ENCODE measurements around the gene ZNF473.

ZNF473 gene

DNA sequence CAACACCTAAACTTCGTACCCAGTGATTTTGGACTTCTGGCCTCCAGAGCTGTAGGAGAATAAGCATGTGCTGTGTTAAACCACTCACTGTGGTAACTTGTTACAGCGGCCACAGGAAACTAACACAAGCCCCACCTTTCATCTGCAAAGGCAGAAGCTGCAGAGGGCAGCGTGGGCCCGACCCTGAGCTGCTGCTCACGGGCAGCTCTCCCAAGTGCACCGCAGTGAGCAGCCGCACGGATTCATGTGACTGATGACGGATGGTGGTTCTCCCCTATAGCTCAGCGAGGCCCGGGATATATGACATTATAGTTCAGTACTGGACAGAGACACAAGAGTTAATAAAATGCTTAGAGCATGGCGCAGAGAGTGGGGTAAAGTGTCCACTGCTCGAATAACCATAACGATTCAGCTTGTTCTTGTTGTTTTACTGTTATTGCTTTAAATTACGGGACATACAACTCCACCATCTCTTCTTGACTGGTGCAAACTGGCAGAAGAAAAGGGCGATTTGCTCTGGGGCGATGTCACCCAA lies 22.5 kb upstream of the ZNF473 start:
- DNase-seq (ENCODE audit: low read depth in 2 of 2) = no peak

DNA sequence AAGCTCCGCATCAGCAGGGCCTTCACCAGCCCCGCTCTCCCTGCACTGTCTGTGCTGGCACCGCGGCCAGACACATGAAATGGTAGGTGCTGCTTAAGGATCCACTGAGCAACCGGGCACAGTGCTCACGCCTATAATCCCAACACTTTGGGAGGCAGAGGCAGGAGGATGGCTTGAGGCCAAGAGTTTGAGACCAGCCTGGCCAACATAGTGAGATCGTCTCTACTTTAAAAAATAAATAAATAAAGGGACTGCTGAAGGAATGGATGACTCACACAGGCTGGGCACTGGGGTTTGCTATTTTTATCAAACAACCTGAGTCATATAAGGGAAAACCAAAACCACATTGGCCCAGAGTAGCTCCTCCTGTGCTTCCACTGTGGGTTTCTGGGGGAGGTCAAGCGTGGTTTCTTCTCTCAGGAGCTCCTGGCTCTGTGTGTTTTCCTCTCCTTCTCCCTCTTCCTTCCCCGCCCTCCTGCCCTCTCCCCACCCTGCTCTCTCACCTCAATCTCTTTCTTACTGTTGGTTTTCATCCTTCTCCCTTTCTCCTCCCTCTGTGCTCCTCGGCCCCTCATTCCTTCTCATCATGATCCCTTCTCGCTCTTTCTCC lies 21.9 kb upstream of the ZNF473 start:
- DNase-seq (ENCODE audit: low read depth in 2 of 2) = peak; percentile 88 to 89

DNA sequence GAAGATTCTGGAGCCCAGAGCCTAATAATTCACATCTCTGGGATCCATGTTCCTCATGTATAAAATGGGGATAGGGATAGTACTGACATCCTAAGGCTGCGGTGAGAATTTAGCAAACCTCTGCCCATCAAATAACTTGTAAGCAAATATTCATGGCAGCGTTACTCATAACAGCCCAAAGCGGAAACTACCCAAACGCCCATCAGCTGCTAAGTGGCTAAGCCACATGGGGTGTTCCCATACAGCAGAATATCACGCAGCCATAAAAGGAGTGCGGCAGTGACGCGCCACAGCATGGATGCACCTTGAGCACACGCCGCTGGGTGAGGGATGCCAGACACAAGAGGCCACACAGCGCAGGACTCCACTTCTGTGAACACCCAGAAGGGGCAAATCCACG lies 20.4 kb upstream of the ZNF473 start:
- no peak for DNase-seq (ENCODE audit: low read depth in 2 of 2)

DNA sequence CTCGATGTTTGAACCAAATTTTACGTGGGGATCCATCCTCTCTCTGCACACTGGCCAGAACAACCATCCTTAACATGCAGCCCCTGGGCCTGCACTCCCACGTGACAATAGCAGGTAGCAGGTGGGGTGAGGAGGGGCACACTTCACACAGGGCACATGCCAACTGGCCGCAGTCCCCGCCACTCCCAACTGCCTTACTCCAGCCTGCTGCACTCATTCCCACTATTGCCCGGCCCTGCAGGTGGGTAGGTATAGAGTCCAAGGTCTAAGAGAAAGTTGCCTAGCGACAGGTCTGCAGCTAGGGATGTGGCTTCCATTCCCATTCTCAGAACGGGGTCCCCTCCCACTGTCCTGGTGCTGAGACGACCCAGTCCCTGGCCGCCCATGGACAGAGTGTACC lies 18.6 kb upstream of the ZNF473 start:
- DNase-seq (ENCODE audit: low read depth in 2 of 2) = no peak

DNA sequence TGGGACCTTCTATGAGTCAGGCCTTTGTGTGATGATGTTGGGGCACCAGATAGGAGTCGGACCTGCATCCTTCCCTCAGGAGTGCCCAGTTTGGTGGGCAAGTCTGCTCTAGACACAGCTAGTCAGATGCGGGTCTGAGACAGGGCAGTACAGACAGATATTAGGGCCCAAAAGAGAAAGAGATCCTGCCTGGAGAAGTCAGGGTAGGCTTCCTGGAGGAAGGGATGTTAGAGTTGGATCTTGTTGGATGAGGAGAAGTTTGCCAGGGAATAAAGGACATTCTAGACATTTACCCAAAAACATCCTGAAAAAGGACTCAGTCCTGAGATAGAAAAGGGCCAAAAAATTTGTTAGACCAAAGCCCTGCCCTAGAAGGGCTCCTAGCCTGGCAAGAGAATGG lies 17.9 kb upstream of the ZNF473 start:
- no peak for DNase-seq (ENCODE audit: low read depth in 2 of 2)

DNA sequence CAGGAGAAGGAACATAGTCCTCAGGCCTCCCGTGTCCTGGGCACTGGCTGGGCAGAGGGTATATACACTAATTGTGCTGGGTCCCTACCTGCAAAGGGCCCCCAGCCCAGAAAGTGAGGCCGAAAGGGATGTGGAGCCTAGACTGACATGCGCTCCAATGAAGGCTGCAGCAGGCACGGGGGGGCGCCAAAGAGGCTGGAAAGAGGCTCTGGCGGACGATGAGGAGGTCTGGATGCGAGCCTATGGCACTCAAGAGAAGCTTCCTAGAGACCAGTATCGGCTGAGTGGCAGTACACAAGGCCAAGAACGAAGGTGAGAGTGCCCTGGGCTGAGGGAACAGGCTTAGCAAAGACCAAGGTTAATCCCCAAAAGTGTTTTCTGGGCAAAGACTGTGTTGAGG lies 17.3 kb upstream of the ZNF473 start:
- DNase-seq (ENCODE audit: low read depth in 2 of 2) = no peak

DNA sequence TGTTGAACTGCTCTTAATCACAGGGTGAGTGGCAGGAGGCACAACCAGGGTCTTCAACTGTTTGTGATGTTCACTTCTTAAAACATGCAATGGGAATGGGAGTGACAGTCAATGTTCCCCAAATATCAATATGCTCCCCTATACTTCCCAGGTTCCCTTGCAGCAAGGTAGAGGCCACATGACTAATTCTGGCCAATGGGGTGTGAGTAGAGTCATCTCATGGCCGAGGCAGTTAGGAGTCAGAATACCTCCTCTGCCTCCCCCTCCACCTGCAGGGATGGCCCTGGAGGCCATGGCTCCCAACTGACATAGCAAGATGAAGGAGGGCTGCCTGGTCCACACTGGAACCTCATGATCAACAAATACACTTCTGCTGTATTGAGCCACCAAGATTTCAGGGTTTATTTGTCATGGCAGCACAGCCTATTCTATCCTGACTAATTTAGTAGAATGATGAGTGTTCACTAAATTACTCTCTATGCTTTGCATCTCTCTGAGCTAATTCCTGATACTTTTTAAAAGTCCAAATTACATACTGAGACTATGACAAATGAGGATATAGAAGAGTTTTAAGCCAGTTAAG lies 9.5 kb upstream of the ZNF473 start:
- no peak for DNase-seq (ENCODE audit: low read depth in 2 of 2)

DNA sequence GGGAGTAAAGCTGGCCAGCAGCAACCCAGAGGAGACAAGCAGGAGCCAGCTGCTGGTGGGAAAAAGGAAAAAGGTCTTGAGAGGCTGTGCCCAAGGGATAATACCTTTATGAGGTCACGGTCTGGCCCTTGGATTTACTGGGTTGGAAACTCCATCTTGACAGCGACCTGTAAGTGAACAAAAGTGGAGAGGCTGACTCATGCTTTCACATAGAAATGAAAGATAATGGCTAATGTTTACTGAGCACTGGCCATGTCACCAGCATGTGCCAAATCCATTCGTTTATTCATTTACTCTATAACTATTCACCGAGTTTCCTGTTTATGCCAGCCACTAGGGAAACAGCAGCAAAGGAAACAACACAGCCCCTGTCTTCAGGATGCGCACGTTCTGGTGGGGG lies 5.3 kb upstream of the ZNF473 start:
- DNase-seq (ENCODE audit: low read depth in 2 of 2) = no peak

DNA sequence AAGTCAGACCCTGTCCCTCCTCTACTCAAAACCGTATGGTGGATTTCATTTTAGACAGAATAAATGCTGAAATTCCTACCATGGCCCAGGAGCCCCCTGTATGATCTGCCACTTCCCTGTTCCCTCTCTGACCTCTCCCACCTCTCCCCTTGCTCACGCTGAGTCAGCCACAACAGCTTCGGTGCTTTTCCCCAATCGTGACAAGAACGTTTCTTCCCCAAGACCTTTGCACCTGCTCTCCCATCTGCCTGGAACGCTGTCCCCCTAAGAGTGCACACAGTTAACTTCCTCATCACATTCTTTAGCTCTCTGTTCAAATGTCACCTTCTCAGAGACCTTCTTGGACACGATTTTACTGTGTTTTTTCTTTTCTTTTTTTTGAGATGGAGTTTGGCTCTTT lies 3.0 kb upstream of the ZNF473 start:
- DNase-seq (ENCODE audit: low read depth in 2 of 2) = no peak

DNA sequence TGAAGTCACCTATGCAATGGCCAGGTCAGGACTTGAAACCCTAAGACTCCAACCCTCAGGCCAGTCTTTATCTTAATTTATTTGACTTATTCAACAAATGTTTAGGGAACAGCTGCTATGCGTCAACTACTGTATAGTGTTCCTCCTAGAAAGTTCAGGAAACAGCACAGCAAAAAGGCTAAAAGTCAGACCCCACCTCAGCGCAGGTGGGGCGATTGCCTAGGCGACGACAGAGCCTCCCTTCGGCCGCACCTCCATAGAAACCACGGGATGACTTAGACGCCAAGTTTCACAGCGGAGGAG lies 1.1 kb upstream of the ZNF473 start:
- DNase-seq (ENCODE audit: low read depth in 2 of 2) = no peak

DNA sequence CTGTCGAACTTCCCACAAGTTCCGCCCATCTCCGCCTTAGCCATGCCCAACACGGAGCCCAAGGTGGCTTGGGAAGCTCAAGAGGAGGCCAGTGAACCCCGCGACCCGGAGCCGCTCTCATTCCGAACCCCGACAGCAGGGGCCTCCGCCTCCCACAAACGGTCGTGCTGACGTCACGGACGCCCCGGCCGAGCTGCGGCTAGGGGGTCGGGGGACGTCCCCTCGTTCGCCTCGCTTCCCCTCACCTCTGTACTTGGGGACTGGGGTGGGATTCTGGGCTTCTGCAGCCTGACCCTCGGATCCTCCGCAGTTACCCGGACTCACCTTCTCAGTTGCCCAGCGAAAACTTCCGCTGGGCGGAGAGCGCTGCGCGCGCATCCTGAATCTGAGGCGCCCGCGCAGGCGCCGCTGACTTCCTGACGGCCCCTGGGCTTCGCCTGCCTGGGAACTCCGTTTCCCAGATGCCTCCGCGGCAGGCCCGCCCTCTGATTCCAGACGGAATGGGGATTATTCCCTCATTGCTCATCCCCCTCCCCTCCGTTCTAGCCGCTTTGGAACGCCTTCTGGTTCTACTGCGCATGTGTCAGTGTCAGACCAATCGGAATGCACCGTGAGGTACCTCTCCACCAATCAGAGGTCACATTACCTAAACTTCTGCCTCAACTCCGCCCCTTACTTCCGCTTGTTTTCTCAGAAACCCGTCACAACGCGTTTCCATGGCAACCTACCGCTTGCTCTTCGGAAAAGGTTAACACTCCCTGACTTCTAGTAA lies 597 bp upstream of the ZNF473 start, which contains the start of gene VRK3:
VRK3 (minus strand) TSS at position 351 of the 772 bp plus-strand sequence. CDS start 9,210 bp downstream, outside the sequence.
- DNase-seq (ENCODE audit: low read depth in 2 of 2) = peak; percentile 100

DNA sequence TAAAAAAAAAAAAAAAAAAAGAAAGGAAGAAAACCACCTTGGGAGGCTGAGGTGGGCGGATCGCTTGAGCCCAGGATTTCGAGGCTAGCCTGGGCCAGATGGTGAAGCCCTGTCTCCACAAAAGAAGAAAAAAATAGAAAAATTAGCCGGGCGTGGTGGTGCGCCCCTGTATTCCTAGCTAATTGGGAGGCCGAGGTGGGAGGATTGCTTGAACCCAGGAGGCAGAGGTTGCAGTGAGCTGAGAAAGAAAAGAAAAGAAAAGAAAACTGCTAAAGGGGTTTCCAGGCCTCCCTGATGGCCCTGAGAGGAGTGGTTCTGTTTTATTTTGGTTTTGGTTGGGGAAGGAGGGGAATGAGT lies 723 bp downstream of the ZNF473 start:
- DNase-seq (ENCODE audit: low read depth in 2 of 2) = no peak

DNA sequence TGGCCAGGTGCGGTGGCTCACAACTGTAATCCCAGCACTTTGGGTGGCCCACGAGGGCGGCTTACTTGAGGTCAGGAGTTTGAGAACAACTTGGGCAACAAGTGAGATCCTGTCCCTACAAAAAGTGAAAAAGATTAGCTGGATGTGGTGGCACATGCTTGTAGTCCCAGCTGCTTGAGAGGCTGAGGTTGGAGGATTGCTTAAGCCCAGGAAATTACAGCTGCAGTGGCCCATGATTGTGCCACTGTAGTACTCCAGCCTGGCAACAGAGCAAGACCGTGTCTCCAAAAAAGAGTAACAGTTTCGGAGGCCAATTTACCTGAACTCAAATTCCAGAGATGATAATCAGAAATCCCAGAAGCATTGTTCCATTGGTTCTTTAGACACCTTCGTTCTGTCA lies 4.4 kb downstream of the ZNF473 start:
- DNase-seq (ENCODE audit: low read depth in 2 of 2) = no peak

DNA sequence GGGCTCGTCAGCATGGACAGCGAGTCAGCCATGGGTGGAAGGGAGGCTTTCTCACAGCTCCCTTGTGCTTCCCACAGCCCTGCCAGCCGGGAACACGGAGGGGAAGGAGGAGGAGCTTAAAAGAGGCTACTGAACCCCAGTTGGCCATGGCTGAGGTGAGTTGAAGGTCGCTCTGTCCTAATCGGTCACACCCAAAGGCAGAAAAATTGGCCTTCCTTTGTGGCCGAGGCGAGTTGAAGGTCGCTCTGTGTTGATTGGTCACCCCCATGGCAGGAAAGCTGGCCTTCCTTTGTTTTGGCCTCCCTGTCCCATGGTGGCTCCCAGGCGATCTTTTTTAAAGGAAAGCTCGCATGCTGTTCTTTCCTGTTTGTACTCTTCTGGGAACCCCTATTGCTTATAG lies 5.1 kb downstream of the ZNF473 start:
- no peak for DNase-seq (ENCODE audit: low read depth in 2 of 2)

DNA sequence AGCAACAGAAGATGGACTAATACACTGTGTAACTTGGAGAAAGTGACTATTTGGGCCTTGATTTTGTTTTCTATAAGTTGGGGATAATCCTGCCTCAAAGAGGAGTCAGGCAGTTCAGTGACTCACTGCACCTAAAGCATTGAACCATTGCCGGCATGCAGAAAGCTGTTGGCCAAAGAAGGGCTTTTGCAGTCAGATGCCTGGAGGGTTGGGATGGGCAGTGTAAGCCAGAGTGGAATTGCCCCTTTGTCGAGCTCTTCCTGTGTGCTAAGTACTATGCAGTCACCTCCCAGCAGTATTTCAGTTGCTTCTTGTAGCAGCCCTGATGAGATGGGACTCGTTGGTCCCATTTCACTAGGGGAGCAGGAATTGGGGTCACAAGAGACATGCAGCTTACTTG lies 11.1 kb downstream of the ZNF473 start:
- no peak for DNase-seq (ENCODE audit: low read depth in 2 of 2)

DNA sequence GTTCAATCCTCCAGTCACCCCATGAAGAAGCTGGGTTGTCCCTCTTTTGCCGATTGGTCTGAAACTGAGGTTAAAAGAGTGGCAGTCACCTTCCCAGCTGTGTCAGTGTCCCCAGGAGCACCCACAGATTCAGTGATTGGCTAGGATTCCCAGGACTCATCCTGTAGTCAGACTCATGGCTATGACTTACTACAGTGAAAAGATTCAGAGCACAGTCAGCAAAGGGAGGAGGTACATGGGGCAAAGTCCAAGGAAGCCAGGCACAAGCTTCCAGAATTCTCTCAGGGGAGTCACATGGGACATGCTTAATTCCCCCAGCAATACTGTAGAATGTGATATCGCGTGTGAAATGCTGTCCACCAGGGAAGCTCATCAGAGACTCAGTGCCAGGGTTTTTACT lies 14.2 kb downstream of the ZNF473 start:
- DNase-seq (ENCODE audit: low read depth in 2 of 2) = no peak

DNA sequence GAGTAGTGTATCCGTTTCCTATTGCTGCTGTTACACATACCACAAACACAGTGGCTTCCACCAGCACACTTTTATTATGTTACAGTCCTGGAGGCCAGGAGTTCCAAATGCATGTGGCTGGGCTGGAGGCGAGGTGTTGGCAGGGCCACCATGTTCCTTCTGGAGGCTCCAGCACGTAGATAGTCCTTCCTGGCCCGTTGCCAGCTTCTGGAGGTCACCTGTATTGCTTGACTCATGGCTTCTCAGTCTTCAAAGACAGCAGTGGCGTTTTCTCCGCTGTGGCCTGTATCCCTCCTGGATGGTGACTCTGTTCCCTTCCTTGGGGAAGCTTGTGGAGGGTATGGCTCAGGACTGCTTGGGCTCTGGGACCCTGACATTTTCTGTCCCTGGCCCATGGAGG lies 15.2 kb downstream of the ZNF473 start:
- DNase-seq (ENCODE audit: low read depth in 2 of 2) = no peak

DNA sequence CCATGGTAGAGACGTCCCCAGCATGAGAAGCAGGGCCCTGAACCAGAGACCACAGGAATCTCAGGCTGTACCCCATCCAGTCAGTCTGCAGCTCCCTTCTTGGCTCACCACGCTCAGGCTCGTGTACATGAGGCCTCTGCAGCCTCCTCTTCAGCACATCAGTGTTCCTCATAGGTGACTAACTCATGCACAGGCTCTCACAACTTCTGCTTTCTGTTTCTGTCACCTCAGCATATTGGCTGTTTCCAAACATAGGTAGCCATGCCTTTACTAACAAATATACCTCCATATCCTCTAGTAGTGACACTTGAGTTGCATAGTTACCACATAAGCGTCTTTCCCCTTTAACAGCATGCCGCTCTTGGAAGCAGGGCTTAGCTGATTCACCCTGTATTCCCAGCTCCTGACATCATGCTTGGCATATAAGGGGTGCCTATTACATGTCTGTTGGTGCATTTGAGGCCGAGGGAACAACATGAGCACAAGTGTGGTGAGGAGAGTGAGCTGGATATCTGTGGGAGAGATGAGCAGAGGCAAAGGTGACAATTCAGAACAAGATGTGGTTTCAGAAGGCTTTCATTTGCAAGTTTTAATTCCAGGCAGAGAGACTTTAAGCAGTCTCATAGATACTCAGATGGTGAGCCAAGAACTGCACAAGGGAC lies 16.7 kb downstream of the ZNF473 start:
- no peak for DNase-seq (ENCODE audit: low read depth in 2 of 2)

DNA sequence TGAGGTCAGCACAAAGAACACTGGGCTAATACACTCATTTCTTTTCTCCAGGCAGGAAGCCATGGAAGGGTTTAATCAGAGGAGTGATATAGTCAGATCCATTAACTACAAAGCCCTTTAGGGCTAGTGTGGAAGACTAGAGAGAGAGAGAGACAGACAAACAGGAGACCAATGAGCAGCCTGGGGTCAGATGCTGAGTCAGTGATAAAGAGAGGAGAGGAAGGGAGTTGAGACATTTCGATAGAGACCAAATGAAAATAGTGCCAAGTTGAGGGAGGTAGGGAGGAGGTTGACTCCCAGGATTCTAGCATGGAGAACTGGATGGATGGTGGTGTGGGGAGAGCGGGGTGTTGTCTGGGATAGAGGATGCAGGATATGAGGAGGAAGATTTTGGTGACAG lies 18.2 kb downstream of the ZNF473 start:
- DNase-seq (ENCODE audit: low read depth in 2 of 2) = no peak

DNA sequence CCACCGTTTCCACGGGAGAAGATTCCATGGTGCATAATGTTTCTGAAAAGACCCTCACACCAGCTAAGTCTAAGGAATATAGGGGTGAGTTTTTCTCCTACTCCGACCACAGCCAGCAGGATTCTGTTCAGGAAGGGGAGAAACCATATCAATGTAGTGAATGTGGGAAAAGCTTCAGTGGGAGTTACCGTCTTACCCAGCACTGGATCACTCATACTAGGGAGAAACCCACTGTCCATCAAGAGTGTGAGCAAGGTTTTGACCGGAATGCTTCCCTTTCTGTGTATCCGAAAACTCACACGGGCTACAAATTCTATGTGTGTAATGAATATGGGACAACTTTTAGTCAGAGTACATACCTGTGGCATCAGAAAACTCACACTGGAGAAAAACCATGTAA lies 19.1 kb downstream of the ZNF473 start:
- no peak for DNase-seq (ENCODE audit: low read depth in 2 of 2)

DNA sequence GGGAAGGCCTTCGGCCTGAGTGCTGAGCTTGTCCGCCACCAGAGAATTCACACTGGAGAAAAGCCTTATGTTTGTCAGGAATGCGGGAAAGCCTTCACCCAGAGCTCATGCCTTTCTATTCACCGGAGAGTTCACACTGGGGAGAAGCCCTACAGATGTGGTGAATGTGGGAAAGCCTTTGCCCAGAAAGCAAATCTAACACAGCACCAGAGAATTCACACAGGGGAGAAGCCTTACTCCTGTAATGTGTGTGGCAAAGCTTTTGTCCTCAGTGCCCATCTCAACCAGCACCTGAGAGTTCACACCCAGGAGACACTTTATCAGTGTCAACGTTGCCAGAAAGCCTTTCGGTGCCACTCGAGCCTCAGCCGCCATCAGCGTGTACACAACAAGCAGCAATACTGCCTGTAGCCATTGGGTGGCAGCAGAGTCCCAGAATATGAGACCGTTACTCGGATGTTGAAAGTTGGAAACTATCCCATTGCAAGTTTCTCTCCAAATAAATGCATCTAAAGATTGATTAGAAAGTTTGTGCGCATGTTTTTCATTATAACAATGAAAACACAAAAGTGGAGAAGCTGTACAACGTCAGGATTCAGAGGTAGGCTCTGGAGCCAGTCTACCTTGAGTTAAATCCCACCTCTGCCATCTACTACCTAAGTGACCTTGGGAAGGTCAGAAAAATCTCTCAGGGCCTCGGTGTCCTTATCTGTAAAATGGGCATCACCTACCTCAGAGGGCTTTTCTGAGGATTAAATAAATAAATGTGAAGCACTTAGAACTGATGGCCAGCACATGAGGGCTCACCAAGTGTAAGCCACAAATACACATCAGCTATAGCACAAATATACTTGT lies 21.1 kb downstream of the ZNF473 start:
- no peak for DNase-seq (ENCODE audit: low read depth in 2 of 2)

DNA sequence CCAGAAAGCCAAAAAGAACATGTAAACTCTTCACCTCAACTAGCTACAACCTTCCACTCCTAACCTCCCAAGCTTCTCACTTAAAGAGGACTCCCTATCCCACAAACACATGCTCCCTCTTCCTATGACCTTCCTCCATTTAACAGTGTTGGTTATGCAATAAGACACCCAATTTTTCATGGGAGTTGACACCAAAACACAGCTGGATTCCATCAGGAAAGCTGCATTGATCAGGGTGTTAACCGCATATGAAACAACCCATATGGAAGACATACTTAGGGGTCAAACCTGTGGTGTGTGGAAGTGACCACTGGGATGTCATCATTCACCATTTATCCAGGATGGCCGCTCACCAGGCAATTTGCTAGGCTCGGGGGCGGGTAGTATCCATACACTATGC lies 21.9 kb downstream of the ZNF473 start:
- no peak for DNase-seq (ENCODE audit: low read depth in 2 of 2)
